ENCODE measurements around the gene COG2.
A peak's percentile ranks its signal among the peaks of the same experiment; 100 is the strongest.
"Not testable (repeated sequence)": the region's sequence is repeated elsewhere in the genome, so short reads cannot be mapped to it uniquely, and the experiment has no call there.

COG2 gene

GRCh38 chr1:230679192-230679591 lies 36.9 kb downstream of the COG2 start:
- no peak for DNase-seq (ENCODE audit: low spot score)

GRCh38 chr1:230679825-230680224 lies 37.5 kb downstream of the COG2 start:
- no peak for DNase-seq (ENCODE audit: low spot score)

GRCh38 chr1:230680300-230681025 lies 38.2 kb downstream of the COG2 start:
- DNase-seq (ENCODE audit: low spot score), result no peak

GRCh38 chr1:230681599-230681998 lies 39.3 kb downstream of the COG2 start:
- DNase-seq (ENCODE audit: low spot score), result peak; percentile 10

- DNase-seq (ENCODE audit: low spot score), result no peak
These were observed 40.0 kb downstream of the COG2 start for GRCh38 chr1:230682274-230682673.

GRCh38 chr1:230682882-230683610 lies 40.8 kb downstream of the COG2 start:
- DNase-seq (ENCODE audit: low spot score), result no peak

GRCh38 chr1:230684146-230684545 lies 41.9 kb downstream of the COG2 start:
- DNase-seq (ENCODE audit: low spot score), result no peak

GRCh38 chr1:230684998-230685397 lies 42.7 kb downstream of the COG2 start:
- no peak for DNase-seq (ENCODE audit: low spot score)

- DNase-seq (ENCODE audit: low spot score), result no peak
These were observed 44.5 kb downstream of the COG2 start for GRCh38 chr1:230686747-230687146.

GRCh38 chr1:230690101-230690500 lies 47.8 kb downstream of the COG2 start:
- DNase-seq (ENCODE audit: low spot score), result no peak

- no peak for DNase-seq (ENCODE audit: low spot score)
These were observed 49.3 kb downstream of the COG2 start for GRCh38 chr1:230691615-230692014.

GRCh38 chr1:230693221-230693620 lies 50.9 kb downstream of the COG2 start:
- DNase-seq (ENCODE audit: low spot score), result no peak

GRCh38 chr1:230693777-230694176 lies 51.5 kb downstream of the COG2 start:
- no peak for DNase-seq (ENCODE audit: low spot score)

GRCh38 chr1:230694464-230694863 lies 52.2 kb downstream of the COG2 start:
- DNase-seq (ENCODE audit: low spot score), result no peak

GRCh38 chr1:230694991-230695390 lies 52.7 kb downstream of the COG2 start:
- no peak for DNase-seq (ENCODE audit: low spot score)

- no peak for DNase-seq (ENCODE audit: low spot score)
These were observed 53.9 kb downstream of the COG2 start for GRCh38 chr1:230696218-230696617.

- DNase-seq (ENCODE audit: low spot score), result no peak
These were observed 54.6 kb downstream of the COG2 start for GRCh38 chr1:230696722-230697437.

GRCh38 chr1:230698130-230698529 lies 55.8 kb downstream of the COG2 start:
- no peak for DNase-seq (ENCODE audit: low spot score)

GRCh38 chr1:230698964-230699363 lies 56.7 kb downstream of the COG2 start:
- not testable (repeated sequence) for DNase-seq (ENCODE audit: low spot score)

GRCh38 chr1:230699716-230700115 lies 57.4 kb downstream of the COG2 start:
- DNase-seq (ENCODE audit: low spot score), result no peak

- no peak for DNase-seq (ENCODE audit: low spot score)
These were observed 57.9 kb downstream of the COG2 start for GRCh38 chr1:230700132-230700531.

- no peak for DNase-seq (ENCODE audit: low spot score)
These were observed 59.2 kb downstream of the COG2 start for GRCh38 chr1:230701434-230701833.
